ENCODE measurements around the gene SCN8A.

Gene SCN8A

DNA sequence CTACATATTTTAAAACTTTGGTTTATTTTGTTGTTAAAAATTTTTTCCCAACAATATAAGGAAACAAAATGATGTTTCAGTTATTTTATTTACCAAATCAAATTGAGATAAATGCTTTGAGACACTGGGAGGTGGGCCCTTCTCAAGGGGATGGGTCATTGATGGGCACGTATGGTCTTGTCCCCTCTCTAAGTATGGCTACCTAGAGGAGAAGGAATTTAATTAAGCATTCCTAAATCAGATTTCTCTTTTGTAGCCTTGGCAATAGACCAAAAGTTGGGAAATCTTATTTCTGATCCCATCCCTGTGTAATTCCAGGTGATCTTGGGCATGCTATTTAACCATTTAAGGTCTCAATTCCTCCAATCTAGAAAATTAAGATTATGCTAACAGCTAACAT is 79.0 kb downstream of the SCN8A start:
- no peak for TF ChIP-seq ZNF274 (IDR thresholded peaks at IDR 0.05; ENCODE audit: low read depth, low read length)

GRCh38 chr12:51672334-51672733 is 81.3 kb downstream of the SCN8A start:
- no peak for TF ChIP-seq ZNF274 (IDR thresholded peaks at IDR 0.05; ENCODE audit: low read depth, low read length)
- H3K4me3 ChIP-seq (ENCODE audit: low read length) = no peak overlapping the region

More for the DNA sequence above, 79.0 kb downstream of the SCN8A start:
- H3K4me3 ChIP-seq (ENCODE audit: low read length) = no peak overlapping the region

- no peak for TF ChIP-seq ZNF274 (IDR thresholded peaks at IDR 0.05; ENCODE audit: low read depth, low read length)
- H3K4me3 ChIP-seq (ENCODE audit: low read length) = no peak overlapping the region
These were observed 84.2 kb downstream of the SCN8A start for GRCh38 chr12:51675071-51675803.

DNA sequence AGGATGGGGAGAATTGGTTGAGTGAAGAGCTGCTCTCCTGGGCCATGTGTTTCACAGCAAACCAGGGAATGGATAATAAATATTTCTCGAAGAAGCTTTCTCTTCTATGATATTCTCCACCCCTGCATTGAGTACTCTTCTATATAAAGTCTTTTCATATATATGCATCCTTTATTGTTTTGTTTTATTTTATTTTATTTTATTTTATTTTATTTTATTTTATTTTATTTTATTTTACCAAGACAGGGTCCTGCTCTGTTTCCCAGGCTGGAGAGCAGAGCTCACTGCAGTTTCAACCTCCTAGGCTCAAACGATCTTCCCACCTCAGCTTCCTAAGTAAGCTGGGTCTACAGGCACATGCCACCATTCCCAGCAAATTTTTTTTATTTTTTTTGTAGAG is 85.8 kb downstream of the SCN8A start:
- TF ChIP-seq ZNF274 (IDR thresholded peaks at IDR 0.05; ENCODE audit: low read depth, low read length) = no peak
- H3K4me3 ChIP-seq (ENCODE audit: low read length) = no peak overlapping the region

DNA sequence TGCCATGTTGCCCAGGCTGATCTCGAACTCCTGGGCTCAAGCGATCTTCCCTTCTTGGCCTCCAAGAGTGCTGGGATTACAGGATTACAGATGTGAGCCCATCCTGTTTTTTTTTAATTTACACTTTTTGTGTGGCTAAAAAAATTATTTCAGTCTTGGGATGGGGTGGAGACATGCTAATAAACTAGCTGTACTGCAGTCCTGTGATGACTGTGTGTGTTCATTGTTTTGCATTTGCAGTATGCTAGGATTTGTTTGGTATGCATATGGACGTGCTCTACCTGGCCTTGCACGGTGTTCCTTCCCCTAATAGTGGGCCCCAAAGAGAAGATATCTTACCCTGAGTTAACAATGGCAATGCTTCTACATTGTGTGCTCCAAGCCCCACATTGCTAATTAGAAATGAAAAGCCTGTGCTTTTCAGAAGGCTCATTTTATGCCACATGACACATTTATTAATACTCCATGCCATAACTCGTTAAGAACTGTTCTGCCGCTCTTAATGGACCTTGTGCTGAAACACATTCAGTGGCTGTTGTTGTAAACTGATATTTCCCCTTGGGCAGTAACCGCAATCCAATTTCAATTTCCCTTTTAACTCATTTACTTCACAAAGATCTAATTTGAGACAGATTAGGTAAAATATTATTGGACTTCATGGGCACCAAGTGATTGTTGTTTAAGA is 86.4 kb downstream of the SCN8A start:
- no peak overlapping the region for H3K4me3 ChIP-seq (ENCODE audit: low read length)
- no peak for TF ChIP-seq ZNF274 (IDR thresholded peaks at IDR 0.05; ENCODE audit: low read depth, low read length)

DNA sequence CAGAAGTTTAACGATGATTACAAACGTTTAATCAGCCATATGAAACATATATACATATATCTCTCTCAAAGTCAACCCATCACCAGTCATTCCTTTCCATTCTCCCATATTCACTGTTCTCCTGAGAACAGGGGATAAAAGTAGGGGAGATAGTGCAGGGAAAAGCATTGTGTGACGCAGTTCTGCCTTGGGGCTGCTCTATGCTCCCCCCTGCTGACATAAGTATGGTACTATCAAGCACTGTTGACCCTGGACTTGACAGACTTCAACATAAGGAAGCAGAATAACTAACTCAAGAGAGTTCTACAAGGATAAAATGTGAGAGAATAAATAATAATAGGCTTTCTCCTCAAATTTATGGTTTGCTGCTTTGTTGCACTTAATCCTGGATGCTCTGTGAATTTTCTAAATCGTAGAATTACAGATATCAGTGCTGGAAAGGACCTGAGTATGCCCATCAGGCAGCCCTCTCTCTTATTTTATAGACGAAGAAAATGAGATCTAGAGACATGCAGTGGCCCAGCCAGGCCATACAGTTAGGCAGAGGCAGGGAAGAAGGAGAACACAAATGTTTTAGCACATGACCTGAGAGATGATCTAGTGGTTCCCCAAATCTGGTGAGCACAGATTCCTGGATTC is 87.2 kb downstream of the SCN8A start:
- no peak overlapping the region for H3K4me3 ChIP-seq (ENCODE audit: low read length)
- TF ChIP-seq ZNF274 (IDR thresholded peaks at IDR 0.05; ENCODE audit: low read depth, low read length) = no peak

DNA sequence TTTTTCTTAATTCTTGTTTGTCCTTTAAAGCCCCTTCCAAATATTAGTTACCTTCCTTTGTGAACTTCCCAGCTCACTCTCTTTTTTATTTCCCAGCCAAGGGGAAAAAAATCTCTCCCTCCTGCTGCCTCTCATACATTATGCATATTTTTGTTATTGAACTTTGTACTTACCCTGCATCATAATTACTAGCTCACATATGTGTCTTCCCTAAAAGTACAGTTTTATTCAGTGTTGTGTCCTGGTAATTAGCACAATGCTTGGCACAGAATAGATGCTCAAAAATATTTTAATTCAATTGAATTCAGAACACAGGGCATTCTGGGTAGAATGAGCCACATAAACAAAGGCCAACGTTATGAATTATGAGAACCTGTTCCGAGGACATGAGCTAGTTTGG is 91.9 kb downstream of the SCN8A start:
- TF ChIP-seq ZNF274 (IDR thresholded peaks at IDR 0.05; ENCODE audit: low read depth, low read length) = no peak
- no peak overlapping the region for H3K4me3 ChIP-seq (ENCODE audit: low read length)

GRCh38 chr12:51683763-51684357 is 92.8 kb downstream of the SCN8A start:
- no peak for TF ChIP-seq ZNF274 (IDR thresholded peaks at IDR 0.05; ENCODE audit: low read depth, low read length)
- H3K4me3 ChIP-seq (ENCODE audit: low read length) = no peak overlapping the region

- no peak for TF ChIP-seq ZNF274 (IDR thresholded peaks at IDR 0.05; ENCODE audit: low read depth, low read length)
- no peak overlapping the region for H3K4me3 ChIP-seq (ENCODE audit: low read length)
These were observed 95.7 kb downstream of the SCN8A start for GRCh38 chr12:51686727-51687126.

DNA sequence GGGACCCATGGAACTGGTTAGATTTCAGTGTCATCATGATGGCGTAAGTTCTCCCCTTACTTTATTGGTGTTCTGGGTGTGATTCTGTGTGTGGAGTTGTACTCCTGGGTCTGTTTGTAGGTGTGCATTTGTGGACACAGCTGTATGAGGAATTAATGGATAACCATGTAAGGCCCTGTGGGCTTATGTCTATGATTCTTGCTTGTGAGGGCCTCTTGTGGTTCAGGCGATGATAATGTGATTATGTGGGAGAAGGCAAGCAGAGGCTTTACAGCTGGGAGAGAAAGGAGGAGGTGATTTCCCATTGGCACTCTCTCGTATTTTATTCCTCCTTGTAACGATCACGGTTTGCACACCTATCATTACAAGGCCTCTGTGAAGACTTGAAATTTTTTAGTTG is 96.1 kb downstream of the SCN8A start:
- no peak for TF ChIP-seq ZNF274 (IDR thresholded peaks at IDR 0.05; ENCODE audit: low read depth, low read length)
- no peak overlapping the region for H3K4me3 ChIP-seq (ENCODE audit: low read length)

GRCh38 chr12:51687614-51688013 is 96.6 kb downstream of the SCN8A start:
- TF ChIP-seq ZNF274 (IDR thresholded peaks at IDR 0.05; ENCODE audit: low read depth, low read length) = no peak

GRCh38 chr12:51689983-51690382 is 99.0 kb downstream of the SCN8A start:
- no peak overlapping the region for H3K4me3 ChIP-seq (ENCODE audit: low read length)
- no peak for TF ChIP-seq ZNF274 (IDR thresholded peaks at IDR 0.05; ENCODE audit: low read depth, low read length)

More at GRCh38 chr12:51687614-51688013, 96.6 kb downstream of the SCN8A start:
- H3K4me3 ChIP-seq (ENCODE audit: low read length) = no peak overlapping the region

DNA sequence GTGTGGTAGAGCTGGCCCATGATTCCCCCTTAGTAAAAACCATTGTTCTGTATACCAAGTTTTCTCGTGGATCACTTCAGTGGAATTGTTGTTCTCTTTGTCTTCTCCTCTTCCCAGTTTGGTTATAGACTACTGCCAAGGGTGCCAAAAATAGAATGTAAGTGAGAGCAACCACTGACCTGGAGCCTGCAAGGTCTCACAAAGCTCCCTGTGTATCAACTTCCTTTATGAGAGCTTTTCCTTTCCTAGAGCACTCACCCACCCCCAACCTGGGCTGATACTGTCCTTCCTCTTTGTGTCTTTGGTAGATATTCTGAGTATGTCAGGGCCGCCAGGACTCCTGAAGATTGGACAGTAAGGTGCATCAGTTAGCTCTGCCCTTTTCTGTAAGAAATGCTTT is 101.0 kb downstream of the SCN8A start:
- TF ChIP-seq ZNF274 (IDR thresholded peaks at IDR 0.05; ENCODE audit: low read depth, low read length) = no peak
- H3K4me3 ChIP-seq (ENCODE audit: low read length) = no peak overlapping the region

DNA sequence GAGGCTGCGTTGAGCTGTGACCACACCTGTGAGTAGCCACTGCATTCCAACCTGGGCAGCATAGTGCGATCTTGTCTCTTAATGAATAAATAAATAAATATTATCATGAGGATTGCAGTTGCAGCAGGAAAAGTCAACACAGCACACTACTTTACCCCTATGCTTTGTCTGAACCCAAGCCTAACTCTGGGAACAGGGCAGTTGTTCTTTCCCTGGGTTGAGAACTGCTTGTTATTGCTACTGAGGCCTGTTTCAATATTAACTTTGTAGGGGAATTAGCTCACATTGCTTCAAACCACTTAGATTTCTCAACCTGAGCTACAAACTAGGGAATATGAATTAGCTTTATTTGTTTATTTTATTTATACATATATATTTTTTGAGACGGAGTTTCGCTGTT is 102.5 kb downstream of the SCN8A start:
- no peak for TF ChIP-seq ZNF274 (IDR thresholded peaks at IDR 0.05; ENCODE audit: low read depth, low read length)
- H3K4me3 ChIP-seq (ENCODE audit: low read length) = no peak overlapping the region

- TF ChIP-seq ZNF274 (IDR thresholded peaks at IDR 0.05; ENCODE audit: low read depth, low read length) = no peak
- H3K4me3 ChIP-seq (ENCODE audit: low read length) = no peak overlapping the region
These were observed 103.1 kb downstream of the SCN8A start for GRCh38 chr12:51694146-51694545.
